Lower leg skin (tissue), 4 donors: ENCODE results near the gene TCF15. TPM values are rescaled to one million over a fixed set of nuclear protein-coding genes. Genes with fewer than 3 reads are reported as not detected.

Experiments used
- DNase-seq, 2 donors: peaks; one replicate each; pipeline ENCODE4 v3.0.0-alpha.2; 2019; ENCODE audit warnings: low spot score in 2 of 2
- H3K4me3 ChIP-seq: fragments of 200-600 bp; sonication (generic); 2 replicates; pipeline ENCODE4 v1.5.1; 2017; ENCODE audit warnings: mild to moderate bottlenecking, low read depth; ENCODE audit not compliant: poor library complexity, severe bottlenecking
- POLR2A ChIP-seq, 2 donors: fragments of 450-650 bp; IDR thresholded peaks; one replicate each; pipeline ENCODE4 v1.6.1; 2016 to 2017; ENCODE audit warnings: antibody characterized with exemption in 2 of 2, mild to moderate bottlenecking in 1 of 2, moderate library complexity in 1 of 2
- WGBS, 2 donors: methylation state at CpG; one replicate each; pipeline ENCODE4 v1.1.5; 2018; 5-methylcytosine and 5-hydroxymethylcytosine counted together
- intact Hi-C: fragments of 100-400 bp; cut with DNase I; formaldehyde crosslinking; loops from one replicate; pipeline ENCODE4 v1.15.0; 2023; ENCODE audit warnings: low total_unique reads
- total RNA-seq, 4 donors: library from RNA; depleted of rRNA; stranded (reverse); fragments of >200 nt; gene quantifications; one replicate each; pipeline ENCODE4 v1.1.0, GENCODE V29; 2016
- TF ChIP-seq, protein P1 (sequence below), 3 donors: fragments of 450-650 bp; IDR thresholded peaks; one replicate each; pipeline ENCODE4 v1.5.1; 2016; ENCODE audit warnings: antibody characterized with exemption in 3 of 3, mild to moderate bottlenecking in 3 of 3, moderate library complexity in 2 of 3

Gene TCF15
- total RNA-seq, 4 donors from 2014 or later, result 0.71 TPM; not detected in 3

DNA sequence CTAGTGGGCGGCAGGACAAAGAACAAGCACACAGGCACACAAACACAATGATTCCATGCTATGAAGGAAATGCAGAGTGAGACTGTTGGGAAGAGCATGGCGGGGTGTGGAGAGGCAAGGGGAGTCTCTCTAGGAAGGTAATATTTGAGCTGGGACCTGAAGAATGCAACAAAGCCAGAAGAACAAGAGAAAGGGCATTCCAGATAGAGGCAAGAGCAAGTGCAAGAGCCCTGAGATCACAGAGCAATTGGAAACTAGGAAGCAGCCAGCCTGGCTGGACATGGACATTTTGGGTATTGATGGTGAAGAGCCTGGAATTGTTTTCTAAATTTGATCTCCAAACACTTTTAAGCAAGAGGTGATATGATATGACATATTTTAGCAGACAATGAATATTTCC is 27.4 kb upstream of the TCF15 start:
- intact Hi-C loops, result no loop called here
- TF ChIP-seq, protein P1, sequence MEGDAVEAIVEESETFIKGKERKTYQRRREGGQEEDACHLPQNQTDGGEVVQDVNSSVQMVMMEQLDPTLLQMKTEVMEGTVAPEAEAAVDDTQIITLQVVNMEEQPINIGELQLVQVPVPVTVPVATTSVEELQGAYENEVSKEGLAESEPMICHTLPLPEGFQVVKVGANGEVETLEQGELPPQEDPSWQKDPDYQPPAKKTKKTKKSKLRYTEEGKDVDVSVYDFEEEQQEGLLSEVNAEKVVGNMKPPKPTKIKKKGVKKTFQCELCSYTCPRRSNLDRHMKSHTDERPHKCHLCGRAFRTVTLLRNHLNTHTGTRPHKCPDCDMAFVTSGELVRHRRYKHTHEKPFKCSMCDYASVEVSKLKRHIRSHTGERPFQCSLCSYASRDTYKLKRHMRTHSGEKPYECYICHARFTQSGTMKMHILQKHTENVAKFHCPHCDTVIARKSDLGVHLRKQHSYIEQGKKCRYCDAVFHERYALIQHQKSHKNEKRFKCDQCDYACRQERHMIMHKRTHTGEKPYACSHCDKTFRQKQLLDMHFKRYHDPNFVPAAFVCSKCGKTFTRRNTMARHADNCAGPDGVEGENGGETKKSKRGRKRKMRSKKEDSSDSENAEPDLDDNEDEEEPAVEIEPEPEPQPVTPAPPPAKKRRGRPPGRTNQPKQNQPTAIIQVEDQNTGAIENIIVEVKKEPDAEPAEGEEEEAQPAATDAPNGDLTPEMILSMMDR (IDR thresholded peaks at IDR 0.05), result no peak
- no peak for TF ChIP-seq POLR2A (IDR thresholded peaks at IDR 0.05)
- no peak for DNase-seq
- H3K4me3 ChIP-seq, result no peak overlapping the region
- 77 to 78% methylated on average over 2 of the region's 2 CpGs for WGBS, 2 donors

DNA sequence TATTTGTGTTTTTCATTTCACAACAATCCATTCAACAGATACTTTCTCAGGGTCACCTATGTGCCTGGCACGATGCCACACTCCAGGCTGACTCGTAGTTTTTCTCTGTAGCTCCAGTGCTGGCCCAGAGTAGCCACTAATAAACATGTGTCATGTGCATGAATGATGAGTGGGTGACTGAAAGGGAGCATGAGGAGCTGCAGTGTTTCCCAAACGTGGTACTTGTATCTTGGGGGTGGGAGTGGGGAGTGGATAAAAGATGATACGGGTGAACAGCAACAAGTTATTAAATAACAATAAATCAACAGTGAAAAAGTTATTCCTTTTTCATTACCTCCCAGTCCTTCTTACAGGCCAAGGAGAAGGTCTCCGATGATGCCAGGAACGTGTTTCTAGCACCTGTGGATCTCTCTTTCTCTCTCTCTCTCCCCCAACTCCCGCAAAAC is 25.8 kb upstream of the TCF15 start:
- WGBS, 2 donors, result 44 to 45% methylated on average over 7 of the region's 7 CpGs
- intact Hi-C loops, result loop anchor here (1.0 kb wide), 1 partner anchor 24 kb away; no protein-coding TSS in a partner anchor
- no peak overlapping the region for H3K4me3 ChIP-seq
- DNase-seq, result no peak
- TF ChIP-seq, protein P1 (IDR thresholded peaks at IDR 0.05), result no peak
- no peak for TF ChIP-seq POLR2A (IDR thresholded peaks at IDR 0.05)

DNA sequence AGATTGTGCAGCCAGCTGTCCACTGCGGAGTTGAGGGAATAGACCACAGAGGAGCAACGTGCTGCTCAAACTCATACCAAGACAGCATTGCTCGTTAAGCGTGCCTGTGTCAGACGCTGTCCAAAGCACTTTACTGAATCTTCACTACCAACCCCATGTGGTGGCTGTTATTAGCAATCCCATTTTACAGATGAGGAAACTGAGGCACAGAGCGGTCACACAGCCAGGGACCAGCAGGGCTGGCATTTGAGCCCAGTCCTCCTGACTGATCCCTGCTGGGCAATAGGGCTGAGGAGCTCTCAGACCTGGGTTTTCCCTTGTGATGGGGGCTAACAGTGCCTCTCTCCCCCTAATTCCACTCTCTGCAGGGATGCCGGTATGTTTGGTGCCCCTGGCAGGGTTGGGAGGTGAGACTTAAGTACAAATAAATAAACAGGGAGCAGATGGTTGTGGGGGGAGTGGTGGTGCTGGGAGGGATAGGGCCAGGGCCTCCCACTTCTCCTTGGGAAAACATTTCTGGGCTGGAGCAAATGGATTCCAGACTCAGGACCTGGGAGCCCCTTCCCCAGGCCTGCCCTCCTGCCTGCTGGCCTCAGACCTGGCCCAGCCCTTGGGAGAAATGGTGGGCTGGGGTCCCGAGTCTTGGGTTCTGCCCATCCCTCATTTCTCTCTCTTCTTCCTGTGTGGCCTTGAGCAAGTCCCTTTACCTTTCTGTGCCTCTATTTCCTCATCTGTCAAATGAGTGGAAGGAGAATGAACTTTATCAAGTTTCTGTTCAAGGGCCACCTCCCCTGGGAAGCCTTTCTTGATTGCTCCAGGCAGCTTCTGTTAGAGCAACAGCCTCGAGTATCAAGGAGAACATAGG is 25.2 kb upstream of the TCF15 start:
- 58 to 71% methylated on average over 9 of the region's 9 CpGs for WGBS, 2 donors
- TF ChIP-seq POLR2A (IDR thresholded peaks at IDR 0.05), result no peak
- TF ChIP-seq, protein P1 (IDR thresholded peaks at IDR 0.05), result no peak
- no peak overlapping the region for H3K4me3 ChIP-seq
- no peak for DNase-seq
- intact Hi-C loops, result loop anchor here (1.0 kb wide), 1 partner anchor 25 kb away; no protein-coding TSS in a partner anchor

DNA sequence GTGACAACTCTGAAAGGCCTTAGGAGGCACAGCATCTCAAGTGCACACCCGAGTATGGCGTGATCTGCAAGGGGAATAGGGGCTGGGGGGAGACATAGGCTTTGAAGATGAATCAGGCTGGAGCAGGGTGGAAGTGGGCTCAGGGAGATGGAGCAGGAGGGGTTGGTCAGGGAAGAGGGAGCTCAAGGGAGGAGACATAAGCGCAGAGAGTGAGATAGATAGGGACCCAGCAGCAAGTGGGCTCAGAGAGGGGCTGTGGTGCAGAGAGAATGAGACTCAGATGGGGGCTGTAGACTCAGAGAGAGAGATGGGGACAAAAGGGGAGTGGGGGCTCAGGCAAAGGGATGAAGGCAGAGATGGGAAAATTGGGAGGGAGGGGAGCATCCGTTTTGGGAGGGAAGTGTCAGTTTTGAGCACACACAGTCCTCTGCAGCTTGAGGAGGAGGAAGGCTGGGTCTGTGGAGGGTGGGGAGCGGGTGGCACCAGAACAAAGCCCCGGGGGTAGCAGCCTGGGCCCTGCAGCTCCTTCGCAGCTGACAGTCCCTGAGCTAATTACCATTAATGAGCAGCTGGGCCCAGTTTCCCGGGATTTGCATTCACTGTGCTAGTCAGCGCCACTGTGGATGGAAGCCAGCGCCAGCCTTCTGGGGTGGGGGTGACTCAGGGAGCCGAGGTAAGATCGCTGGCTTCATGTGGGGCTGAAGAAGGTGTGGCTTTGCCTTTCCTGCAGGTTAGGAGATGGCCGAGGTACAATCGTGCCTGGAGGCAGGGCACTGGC is 24.2 kb upstream of the TCF15 start:
- WGBS, 2 donors, result 40 to 47% methylated on average over 14 of the region's 14 CpGs
- DNase-seq, result no peak

DNA sequence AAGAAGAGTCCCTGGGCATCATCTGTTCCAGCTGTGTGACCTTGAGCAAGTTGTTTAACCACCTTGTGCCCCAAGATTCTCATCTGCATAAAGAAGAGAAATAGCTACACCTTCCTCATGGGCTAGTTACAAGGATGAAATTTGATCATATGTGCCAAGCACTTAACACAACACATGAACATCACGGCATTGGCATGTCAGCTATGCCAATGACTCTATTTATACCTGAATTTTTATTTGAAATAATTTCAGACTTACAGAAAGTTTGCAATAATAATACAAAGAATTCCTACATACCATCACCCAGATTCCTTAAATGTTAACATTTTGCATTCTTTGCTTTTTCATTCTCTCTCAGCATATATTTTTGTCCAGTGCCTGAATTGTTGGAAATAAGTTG is 21.0 kb upstream of the TCF15 start:
- no peak overlapping the region for H3K4me3 ChIP-seq
- intact Hi-C loops, result no loop called here
- no peak for DNase-seq
- TF ChIP-seq, protein P1 (IDR thresholded peaks at IDR 0.05), result no peak
- TF ChIP-seq POLR2A (IDR thresholded peaks at IDR 0.05), result no peak
- 37 to 45% methylated on average over 1 of the region's 1 CpG for WGBS, 2 donors

More for the DNA sequence above, 24.2 kb upstream of the TCF15 start:
- TF ChIP-seq POLR2A (IDR thresholded peaks at IDR 0.05), result no peak
- TF ChIP-seq, protein P1 (IDR thresholded peaks at IDR 0.05), result no peak
- intact Hi-C loops, result no loop called here
- no peak overlapping the region for H3K4me3 ChIP-seq
